Endothelial cell of umbilical vein (primary cell): Measurements from ENCODE around the gene CIB2. TPM values are rescaled to one million over a fixed set of nuclear protein-coding genes. Genes with fewer than 3 reads are reported as not detected.

Experiments
- BruUV-seq: library from RNA; stranded (reverse); fragments of 400-500 nt; replicated peaks from 2 replicates; lab custom pipeline; 2021; lab: Mats Ljungman, UMichigan
- CTCF ChIA-PET: fragments of 300-600, 350-600 bp; sonication (Branson Sonifier 250); formaldehyde crosslinking; loops from one replicate; lab custom pipeline; 2021; ENCODE audit warnings: antibody characterized with exemption, inconsistent platforms; lab: Charles Lee
- POLR2A ChIA-PET: fragments of 300-600, 350-600 bp; sonication (Branson Sonifier 250); formaldehyde crosslinking; loops from one replicate; lab custom pipeline; 2021; ENCODE audit warnings: antibody characterized with exemption, inconsistent platforms; lab: Charles Lee
- DNase-seq: peaks from one replicate; pipeline ENCODE4 v3.0.0-alpha.2; 2011; ENCODE audit warnings: low read depth, low spot score
- FAIRE-seq: peaks from 2 replicates; lab custom pipeline; 2011; peaks lifted over from hg19 to GRCh38; lab: Jason Lieb, UNC
- H2AFZ ChIP-seq: 2 replicates; pipeline ENCODE4 v1.6.0; 2012; ENCODE audit warnings: low read depth, low read length, control low read depth, inconsistent platforms
- H3K27ac ChIP-seq: 2 replicates; pipeline ENCODE4 v1.5.1; 2011; ENCODE audit warnings: low read depth, mild to moderate bottlenecking, control low read depth, low read length, moderate library complexity; ENCODE audit not compliant: insufficient read depth
- H3K27me3 ChIP-seq, 2 experiments: 2 replicates each; pipeline versions ENCODE4 v1.6.0 to v1.6.1; 2011; ENCODE audit warnings: low read length in 2 of 2, mixed read lengths in 1 of 2; ENCODE audit not compliant: control insufficient read depth in 2 of 2, insufficient read depth in 2 of 2
- H3K36me3 ChIP-seq, 2 experiments: 2 replicates in 1 of 2; 3 replicates in 1 of 2; pipeline ENCODE4 v1.5.1; 2011; ENCODE audit warnings: low read length in 2 of 2, mild to moderate bottlenecking in 1 of 2, moderate library complexity in 1 of 2; ENCODE audit not compliant: control insufficient read depth in 2 of 2, insufficient read depth in 2 of 2; ENCODE audit errors: extremely low read depth in 1 of 2
- H3K4me1 ChIP-seq: 3 replicates; pipeline ENCODE4 v1.5.1; 2011; ENCODE audit warnings: mild to moderate bottlenecking, low read length; ENCODE audit not compliant: control insufficient read depth, insufficient read depth; ENCODE audit errors: extremely low read depth
- H3K4me2 ChIP-seq: 2 replicates; pipeline ENCODE4 v1.6.1; 2011; ENCODE audit warnings: low read length, control low read depth, mixed read lengths; ENCODE audit not compliant: insufficient read depth
- H3K4me3 ChIP-seq, 3 experiments: fragments of 200-600 bp in 1 of 3; sonication (generic), shearing (Covaris generic) in 1 of 3; replicated peaks in 1 of 3; 2 replicates each; pipeline ENCODE4 v1.5.1; 2011 to 2016; ENCODE audit warnings: control low read depth in 3 of 3, low read length in 3 of 3, mild to moderate bottlenecking in 2 of 3, inconsistent platforms in 1 of 3, low read depth in 1 of 3, moderate library complexity in 1 of 3; ENCODE audit not compliant: insufficient read depth in 1 of 3
- H3K79me2 ChIP-seq: 2 replicates; pipeline ENCODE4 v1.6.0; 2012; ENCODE audit warnings: low read length, inconsistent platforms; ENCODE audit not compliant: control insufficient read depth, insufficient read depth
- H3K9ac ChIP-seq: replicated peaks from 2 replicates; pipeline ENCODE3; 2011; ENCODE audit warnings: low read length, control low read depth; ENCODE audit not compliant: insufficient read depth; ENCODE audit errors: extremely low read depth
- H3K9me1 ChIP-seq: replicated peaks from 3 replicates; pipeline ENCODE4 v1.6.0; 2011; ENCODE audit warnings: mild to moderate bottlenecking, low read length; ENCODE audit not compliant: control insufficient read depth, insufficient read depth; ENCODE audit errors: extremely low read depth
- H3K9me3 ChIP-seq: replicated peaks from 2 replicates; pipeline ENCODE4 v1.5.1; 2012; ENCODE audit warnings: low read length, inconsistent platforms; ENCODE audit not compliant: control insufficient read depth, insufficient read depth
- H4K20me1 ChIP-seq: replicated peaks from 2 replicates; pipeline ENCODE3; 2011; ENCODE audit warnings: mild to moderate bottlenecking, low read length; ENCODE audit not compliant: control insufficient read depth, insufficient read depth; ENCODE audit errors: extremely low read depth
- CTCF ChIP-seq, 2 donors: IDR thresholded peaks; 1 replicate in 1 of 2; 2 replicates in 1 of 2; pipeline ENCODE4 v1.5.1; 2011; ENCODE audit warnings: low read length in 2 of 2, mild to moderate bottlenecking in 2 of 2, moderate library complexity in 2 of 2, control low read depth in 1 of 2, inconsistent platforms in 1 of 2, low read depth in 1 of 2; ENCODE audit not compliant: insufficient read depth in 1 of 2; ENCODE audit errors: extremely low read depth in 1 of 2
- FOS ChIP-seq: IDR thresholded peaks from 2 replicates; pipeline ENCODE4 v1.6.1; 2011; ENCODE audit warnings: mild to moderate bottlenecking, low read length, moderate library complexity, borderline replicate concordance; ENCODE audit not compliant: insufficient read depth
- JUN ChIP-seq: IDR thresholded peaks from 2 replicates; pipeline ENCODE4 v1.6.1; 2011; ENCODE audit warnings: borderline replicate concordance, low read depth; ENCODE audit not compliant: insufficient read length, insufficient read depth
- MYC ChIP-seq: IDR thresholded peaks from one replicate; pipeline ENCODE4 v1.6.1; 2011; ENCODE audit warnings: mild to moderate bottlenecking, low read depth, low read length
- dilution Hi-C: fragments of 300-500 bp; cut with MboI; formaldehyde crosslinking; loops from one replicate; pipeline ENCODE4 v1.15.0; 2019; ENCODE audit warnings: low sequenced_read_pairs; ENCODE audit not compliant: extremely low pct_ligation_motif_present
- intact Hi-C: fragments of 100-400 bp; cut with micrococcal nuclease; formaldehyde crosslinking; loops from one replicate; pipeline ENCODE4 v1.10.0; 2022
- polyA plus RNA-seq, 4 experiments: library from polyadenylated mRNA; depleted of rRNA in 3 of 4; stranded (reverse) in 3 of 4; unstranded in 1 of 4; fragments of >200 nt; gene quantifications; 2 replicates each; pipeline versions ENCODE4 v1.2.1 to v1.2.3, GENCODE V29; 2011 to 2012; ENCODE audit warnings: missing spikeins in 1 of 4
- small RNA-seq: library from RNA; depleted of rRNA; stranded (forward); fragments of <200 nt; gene quantifications from one replicate; pipeline ENCODE3, GENCODE V24; 2012; ENCODE audit warnings: low replicate concordance, low read depth; ENCODE audit not compliant: insufficient read depth, insufficient read length
- total RNA-seq: library from RNA; stranded (reverse); gene quantifications from 2 replicates; pipeline ENCODE4 v1.2.3, GENCODE V29; 2021
- TF ChIP-seq, protein P1 (sequence below): IDR thresholded peaks from 2 replicates; pipeline ENCODE4 v1.6.1; 2011; ENCODE audit not compliant: insufficient read depth, insufficient read length

CIB2 gene
- total and polyA plus RNA-seq, 2 donors (not counting 3 experiments of a cell fraction or from before 2014, with no cell fraction given): 4.0 to 7.7 TPM

- dilution Hi-C loops (no loop called here), intact Hi-C loops (no loop called here)
- FAIRE-seq (no peak), DNase-seq (no peak)
- Histone ChIP-seq H3K9ac (no peak overlapping the region), H4K20me1 (no peaks in the 10 kb centered on the region), H3K79me2 (peaks cover 50% of the 10 kb centered on the region), H3K4me2 (no peak overlapping the region), H3K4me1 (peaks cover 64% of the 10 kb centered on the region), H3K36me3 (no peaks in the 10 kb centered on the region), H3K4me3 (no peak overlapping the region), H2AFZ (no peak overlapping the region), H3K27me3 (no peaks in the 10 kb centered on the region), H3K27ac (no peak overlapping the region), H3K9me3 (no peaks in the 10 kb centered on the region), H3K9me1 (no peaks in the 10 kb centered on the region)
- TF ChIP-seq FOS: no peak
- TF ChIP-seq JUN: no peak
- TF ChIP-seq CTCF (IDR thresholded peaks at IDR 0.05; ENCODE audit: extremely low read depth in 1 of 2, insufficient read depth in 1 of 2, low read depth in 1 of 2, low read length in 2 of 2): no peak
- TF ChIP-seq, protein P1, sequence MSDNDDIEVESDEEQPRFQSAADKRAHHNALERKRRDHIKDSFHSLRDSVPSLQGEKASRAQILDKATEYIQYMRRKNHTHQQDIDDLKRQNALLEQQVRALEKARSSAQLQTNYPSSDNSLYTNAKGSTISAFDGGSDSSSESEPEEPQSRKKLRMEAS: no peak
- no peak for TF ChIP-seq MYC
- CTCF ChIA-PET: no interaction called here
- POLR2A ChIA-PET: no interaction called here
- BruUV-seq: no TSS peak
Observed at GRCh38 chr15:78054966-78055365, 76.3 kb downstream of the CIB2 start.

Small RNAs within 50 kb of the gene (small RNA-seq; reads per million reads assigned to genes)
- not detected for gene RF00092

Other genes starting within 250 kb of the CIB2 start
- gene TBC1D2B, start 53.7 kb downstream of the CIB2 start, total RNA-seq: 45.4 and 46.1 TPM in 2 replicates
- gene TBC1D2B, start 53.7 kb downstream of the CIB2 start, polyA plus RNA-seq: 30.1 and 30.8 TPM in 2 replicates
- gene SH2D7, start 38.9 kb downstream of the CIB2 start, total RNA-seq: not detected in 2 replicates
- gene SH2D7, start 38.9 kb downstream of the CIB2 start, polyA plus RNA-seq: not detected in 2 replicates
- 62.8 and 63.9 TPM in 2 replicates for gene IDH3A, start 17.9 kb upstream of the CIB2 start, total RNA-seq
- 28.6 and 35.5 TPM in 2 replicates for gene IDH3A, start 17.9 kb upstream of the CIB2 start, polyA plus RNA-seq
- gene ACSBG1, start 103.1 kb upstream of the CIB2 start, total RNA-seq: not detected in 2 replicates
- gene ACSBG1, start 103.1 kb upstream of the CIB2 start, polyA plus RNA-seq: not detected in 2 replicates
- 20.2 and 21.3 TPM in 2 replicates for gene DNAJA4, start 133.1 kb upstream of the CIB2 start, total RNA-seq
- 15.4 and 17.3 TPM in 2 replicates for gene DNAJA4, start 133.1 kb upstream of the CIB2 start, polyA plus RNA-seq
- gene SKIC8, start 168.2 kb upstream of the CIB2 start, total RNA-seq: 49.0 and 49.7 TPM in 2 replicates
- 74.0 and 95.0 TPM in 2 replicates for gene SKIC8, start 168.2 kb upstream of the CIB2 start, polyA plus RNA-seq
- not detected in 2 replicates for gene CRABP1, start 208.9 kb upstream of the CIB2 start, total RNA-seq
- 0.11 TPM in 1 of 2 replicates, not detected in the other for gene CRABP1, start 208.9 kb upstream of the CIB2 start, polyA plus RNA-seq